HG02943 (cell line): ENCODE data around the gene ITSN1.
"Not testable (repeated sequence)": the region's sequence is repeated elsewhere in the genome, so short reads cannot be mapped to it uniquely, and the experiment has no call there.

Source experiments
- ATAC-seq: cut with Tn5 transposase; IDR thresholded peaks from one replicate; pipeline ENCODE4 v1.9.1; 2021; ENCODE audit warnings: mild to moderate bottlenecking, low read depth, moderate library complexity; ENCODE audit not compliant: unreplicated experiment

Gene ITSN1

DNA sequence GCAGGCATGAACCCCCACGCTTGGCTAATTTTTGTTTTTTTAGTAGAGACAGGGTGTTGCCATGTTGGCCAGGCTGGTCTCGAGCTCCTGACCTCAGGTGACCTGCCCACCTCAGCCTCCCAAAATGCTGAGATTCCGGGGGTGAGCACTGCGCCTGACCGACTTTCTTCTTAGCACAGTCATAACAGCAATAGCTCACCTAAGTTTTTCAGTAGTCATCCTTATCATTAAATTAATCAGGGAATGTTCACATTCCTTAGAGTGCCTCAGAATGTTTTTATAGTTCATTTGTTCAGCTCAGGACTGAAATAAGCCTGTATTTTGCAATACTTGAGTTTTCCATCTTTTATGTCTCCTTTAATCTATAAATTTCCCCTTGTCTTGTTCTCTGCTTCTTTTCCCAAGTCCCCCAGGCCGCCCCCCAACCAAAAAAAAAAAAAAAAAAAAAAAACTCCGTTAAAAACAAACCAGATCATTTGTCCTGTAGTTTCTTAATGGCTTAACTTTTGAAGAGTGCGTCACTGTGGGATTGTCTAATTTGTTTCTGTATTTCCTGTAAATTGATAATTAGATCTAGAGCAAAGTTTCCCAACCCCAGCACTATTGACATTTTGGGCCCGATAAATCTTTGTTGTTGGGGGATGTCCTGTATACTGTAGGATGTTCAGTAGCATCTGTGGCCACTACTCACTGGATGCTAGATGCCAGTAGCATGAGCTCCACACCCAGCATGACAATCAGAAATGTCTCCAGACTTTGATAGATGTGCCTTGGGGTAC is 120.7 kb downstream of the ITSN1 start:
- ATAC-seq, result no peak

DNA sequence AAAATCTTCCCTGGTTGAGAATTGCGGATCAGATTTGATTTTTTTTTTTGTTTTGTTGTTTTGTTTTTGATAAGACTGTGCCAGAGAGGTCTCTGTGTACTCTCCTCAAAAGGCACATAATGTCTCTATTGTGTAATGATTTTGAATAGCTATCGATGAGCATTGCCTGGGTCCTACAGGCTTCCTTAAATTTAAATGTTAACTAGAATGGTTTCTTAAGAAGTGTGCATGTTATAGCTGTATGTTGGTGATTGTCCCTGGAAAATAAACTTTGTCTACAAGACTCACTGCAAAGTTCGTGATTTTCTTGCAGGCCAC is 121.2 kb downstream of the ITSN1 start:
- ATAC-seq, result no peak

DNA sequence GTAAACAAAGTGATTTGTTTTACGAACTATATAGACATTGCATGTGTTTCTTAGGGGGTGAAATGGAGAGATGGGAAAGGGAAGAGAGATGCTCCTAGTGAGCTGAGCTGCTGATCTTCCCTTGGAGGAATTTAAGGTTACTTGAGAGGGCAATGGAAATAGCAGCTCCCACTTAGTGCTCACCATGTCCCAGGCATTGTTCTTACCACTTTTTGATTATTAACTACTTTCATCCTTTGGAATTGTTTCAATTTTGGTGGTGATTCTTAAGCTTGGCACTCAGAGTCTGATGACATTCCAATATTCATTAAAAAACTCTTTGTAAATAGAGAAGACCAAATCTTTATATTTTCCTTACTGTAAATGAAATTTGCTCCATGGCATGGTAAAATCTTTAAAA is 124.9 kb downstream of the ITSN1 start:
- ATAC-seq, result no peak

DNA sequence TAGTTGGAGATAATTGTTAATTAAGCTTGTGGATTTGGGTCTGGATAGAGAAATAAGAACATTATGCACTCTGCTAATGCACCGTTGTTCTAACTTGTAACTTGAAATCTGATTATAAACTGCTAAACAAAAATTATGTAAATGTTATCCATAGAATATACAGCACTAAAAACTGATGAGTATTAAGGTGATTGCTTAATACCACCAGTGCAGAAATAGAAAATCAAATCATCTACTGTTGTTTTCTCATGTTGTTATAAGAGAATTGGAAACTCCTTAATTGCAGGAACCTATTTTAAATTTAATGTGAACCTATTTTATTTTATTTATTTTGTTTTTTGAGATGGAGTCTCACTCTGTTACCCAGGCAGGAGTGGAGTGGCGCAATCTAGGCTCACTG is 125.7 kb downstream of the ITSN1 start:
- ATAC-seq, result no peak

DNA sequence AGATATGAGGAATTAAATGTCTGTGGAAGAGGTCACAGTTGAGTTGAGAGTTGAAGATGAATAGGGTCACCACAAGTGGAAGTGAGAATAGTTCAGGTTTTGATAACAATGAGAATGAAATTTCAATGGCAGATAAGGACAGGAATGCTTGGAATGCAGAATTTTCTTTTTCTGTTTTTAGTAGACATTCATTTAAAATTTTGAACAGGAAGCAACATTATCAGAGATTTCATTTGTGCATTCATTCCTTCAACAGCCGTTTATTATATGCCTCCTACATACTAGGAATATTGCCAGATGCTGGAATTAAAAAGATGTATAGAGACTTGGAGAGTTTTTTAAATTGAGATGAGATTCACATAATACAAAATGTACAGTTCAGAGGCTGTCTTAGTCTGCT is 126.8 kb downstream of the ITSN1 start:
- ATAC-seq, result no peak

DNA sequence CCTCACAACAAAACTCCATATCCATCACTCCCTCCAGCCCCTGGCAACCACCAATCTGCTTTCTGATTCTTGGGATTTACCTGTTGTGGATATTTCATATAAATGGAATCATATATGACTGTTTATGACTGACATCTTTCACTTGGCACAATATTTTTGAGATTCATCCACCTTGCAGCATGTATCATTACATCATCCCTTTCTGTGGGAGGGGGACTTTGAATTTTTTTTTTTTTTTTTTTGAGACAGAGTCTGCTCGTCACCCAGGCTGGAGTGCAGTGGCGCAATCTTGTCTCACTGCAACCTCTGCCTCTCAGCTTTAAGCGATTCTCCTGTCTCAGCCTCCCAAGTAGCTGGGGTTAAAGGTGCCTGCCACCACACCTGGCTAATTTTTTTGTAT is 128.2 kb downstream of the ITSN1 start:
- no peak for ATAC-seq

DNA sequence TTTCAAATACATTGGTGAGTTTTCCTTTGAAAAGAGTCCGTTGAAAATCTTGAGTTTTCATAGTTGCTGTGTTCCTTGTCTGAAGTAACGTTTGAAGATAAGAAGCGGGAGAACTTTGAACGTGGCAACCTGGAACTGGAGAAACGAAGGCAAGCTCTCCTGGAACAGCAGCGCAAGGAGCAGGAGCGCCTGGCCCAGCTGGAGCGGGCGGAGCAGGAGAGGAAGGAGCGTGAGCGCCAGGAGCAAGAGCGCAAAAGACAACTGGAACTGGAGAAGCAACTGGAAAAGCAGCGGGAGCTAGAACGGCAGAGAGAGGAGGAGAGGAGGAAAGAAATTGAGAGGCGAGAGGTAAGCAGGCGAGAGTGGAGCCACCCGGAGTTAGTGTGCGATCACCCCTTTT is 129.7 kb downstream of the ITSN1 start:
- ATAC-seq, result no peak

DNA sequence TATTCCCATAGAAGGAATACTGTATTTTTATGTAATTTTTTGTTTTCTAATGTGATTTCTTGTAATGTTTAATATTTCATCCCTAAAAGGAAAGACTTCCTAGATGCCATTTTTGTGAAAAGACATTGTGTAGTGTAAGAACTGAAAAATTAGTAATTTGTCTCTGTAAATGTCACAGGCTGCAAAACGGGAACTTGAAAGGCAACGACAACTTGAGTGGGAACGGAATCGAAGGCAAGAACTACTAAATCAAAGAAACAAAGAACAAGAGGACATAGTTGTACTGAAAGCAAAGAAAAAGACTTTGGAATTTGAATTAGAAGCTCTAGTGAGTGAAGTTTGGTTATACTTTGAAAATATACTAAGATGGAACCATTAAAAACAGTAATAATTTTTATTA is 132.2 kb downstream of the ITSN1 start:
- ATAC-seq, result no peak

DNA sequence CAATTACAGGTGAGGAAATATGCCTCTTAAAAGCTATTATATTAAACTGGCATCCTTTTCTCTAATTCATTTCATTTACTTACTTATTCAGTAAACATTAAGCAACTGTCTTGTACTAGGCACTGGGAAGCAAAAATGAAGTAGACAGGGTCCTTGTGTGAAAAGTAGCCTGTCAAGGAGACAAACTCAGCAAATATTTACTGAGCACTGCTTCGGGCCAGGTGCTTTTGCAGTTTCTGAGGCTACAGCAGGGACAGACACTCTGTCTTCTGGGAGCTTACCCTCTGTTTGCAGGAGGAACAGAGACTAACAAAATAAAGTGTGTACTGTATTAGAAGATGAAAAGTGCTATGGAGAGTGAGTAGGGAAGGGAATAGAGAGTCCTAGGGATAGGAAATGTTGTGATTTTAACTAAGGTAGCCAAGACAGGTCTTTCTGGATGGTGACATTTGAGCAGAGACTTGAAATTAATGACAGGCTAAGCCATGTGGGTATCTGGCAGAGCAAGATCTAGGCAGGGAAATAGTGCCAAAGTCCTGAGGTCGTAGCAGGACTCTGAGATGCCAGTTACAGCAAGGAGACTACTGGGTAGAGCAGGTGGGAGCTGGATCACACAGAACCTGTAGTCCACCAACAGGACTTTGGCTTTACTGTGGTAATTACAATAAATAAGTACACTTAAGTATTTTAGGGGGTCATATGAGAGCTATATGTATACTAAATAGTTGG is 133.0 kb downstream of the ITSN1 start:
- ATAC-seq, result no peak

DNA sequence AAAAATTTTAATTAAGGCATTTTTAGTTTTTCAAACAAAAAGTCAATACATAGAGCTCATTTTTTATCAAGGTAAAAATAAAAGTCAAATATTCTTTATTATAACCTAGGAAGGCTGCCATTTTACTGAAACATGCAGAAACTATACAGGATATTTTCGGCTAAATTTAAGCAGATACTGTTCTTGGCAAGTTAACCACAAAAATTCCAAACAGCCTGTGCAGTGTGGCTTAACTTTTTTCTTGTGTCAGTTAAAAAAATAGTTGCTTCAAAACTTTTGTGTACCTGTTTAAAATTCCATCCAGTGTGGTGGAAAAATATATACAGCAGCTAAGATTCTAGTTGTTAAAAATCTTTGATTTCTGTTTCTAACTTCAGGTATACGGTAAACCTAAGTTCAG is 138.3 kb downstream of the ITSN1 start:
- no peak for ATAC-seq

DNA sequence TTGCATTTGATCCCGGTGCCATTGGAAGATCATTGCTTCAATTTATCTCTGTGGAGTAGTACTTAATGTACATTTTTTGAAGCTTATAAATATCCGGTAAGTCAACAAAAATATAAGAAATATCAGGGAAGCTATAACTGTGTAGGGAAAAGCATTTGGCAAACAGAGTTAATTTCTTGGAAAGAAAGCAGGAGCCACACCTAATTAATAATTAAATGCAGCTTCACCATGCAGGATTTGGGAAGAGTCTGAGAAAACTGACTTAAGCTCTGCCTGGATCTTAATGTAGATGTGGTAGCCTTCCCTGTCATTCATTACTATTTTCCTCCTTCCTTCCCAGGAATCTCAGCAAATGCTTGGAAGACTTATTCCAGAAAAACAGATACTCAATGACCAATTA is 138.8 kb downstream of the ITSN1 start:
- no peak for ATAC-seq

DNA sequence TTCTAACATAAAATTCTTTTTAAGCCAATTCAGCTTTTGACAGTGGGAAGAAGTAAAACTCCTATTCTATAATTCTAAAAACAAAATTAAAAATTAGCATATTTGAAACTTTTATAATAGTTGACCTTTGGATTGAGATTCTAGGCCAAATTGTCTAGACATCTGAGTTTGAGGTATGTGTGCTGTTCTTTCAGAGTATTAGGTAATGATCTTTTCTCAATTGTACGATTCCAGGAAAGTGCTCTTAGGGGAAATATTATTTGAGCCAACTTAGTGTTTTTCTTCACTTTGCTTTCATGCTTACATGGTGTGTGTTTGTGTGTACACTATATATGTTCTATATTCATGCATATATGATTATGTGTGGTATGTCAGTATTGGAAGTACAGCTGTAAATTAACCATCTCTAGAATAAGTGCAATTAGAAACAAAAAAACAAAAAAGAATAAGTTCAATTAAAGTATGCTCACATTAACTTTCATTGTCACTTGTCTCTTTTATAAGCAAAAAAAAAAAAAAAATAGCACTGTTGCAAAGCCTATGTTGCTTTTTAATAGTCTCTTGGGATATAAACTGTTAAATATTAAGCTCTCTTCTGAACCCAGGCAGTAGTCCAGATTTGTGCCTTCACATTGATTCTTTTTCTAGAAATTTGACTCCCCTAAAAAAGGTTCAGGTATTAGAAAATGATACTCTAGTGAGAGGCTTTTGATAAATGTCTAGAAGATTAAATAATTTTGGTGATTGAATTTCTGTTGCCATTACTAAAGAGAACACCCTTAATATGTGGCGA is 141.1 kb downstream of the ITSN1 start:
- ATAC-seq, result no peak

DNA sequence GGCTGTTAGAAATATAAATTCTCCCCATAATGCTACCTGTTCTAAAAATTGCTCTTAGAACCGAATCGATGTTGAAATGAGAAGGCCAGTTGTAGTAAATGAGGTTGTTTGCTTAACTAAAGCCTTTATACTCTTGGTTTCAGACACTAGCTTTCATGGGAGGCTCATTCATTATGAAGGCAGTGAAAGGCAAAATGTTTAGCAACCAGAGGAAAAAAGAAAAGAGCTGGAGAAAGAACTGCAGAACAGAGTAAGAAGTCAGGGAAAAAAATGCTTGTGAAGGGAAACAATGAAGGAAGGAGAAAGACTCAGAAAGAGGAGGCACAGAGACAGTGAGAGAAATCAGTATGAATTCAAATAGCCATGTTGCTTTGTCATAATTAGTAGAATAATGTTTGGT is 145.1 kb downstream of the ITSN1 start:
- no peak for ATAC-seq

DNA sequence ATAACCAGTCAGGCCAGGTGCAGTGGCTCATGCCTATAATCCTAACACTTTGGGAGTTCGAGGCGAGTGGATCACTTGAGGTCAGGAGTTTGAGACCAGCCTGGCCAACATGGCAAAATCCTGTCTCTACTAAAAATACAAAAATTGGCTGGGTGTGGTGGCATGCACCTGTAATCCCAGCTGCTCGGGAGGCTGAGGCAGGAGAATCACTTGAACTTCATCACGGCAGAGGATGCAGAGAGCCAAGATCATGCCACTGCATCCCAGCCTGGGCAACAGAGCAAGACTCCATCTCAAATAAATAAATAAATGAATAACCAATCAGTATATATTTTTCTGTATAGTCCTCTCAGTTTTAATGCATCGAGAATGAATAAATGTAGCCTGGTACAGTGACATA is 146.1 kb downstream of the ITSN1 start:
- not testable (repeated sequence) for ATAC-seq

DNA sequence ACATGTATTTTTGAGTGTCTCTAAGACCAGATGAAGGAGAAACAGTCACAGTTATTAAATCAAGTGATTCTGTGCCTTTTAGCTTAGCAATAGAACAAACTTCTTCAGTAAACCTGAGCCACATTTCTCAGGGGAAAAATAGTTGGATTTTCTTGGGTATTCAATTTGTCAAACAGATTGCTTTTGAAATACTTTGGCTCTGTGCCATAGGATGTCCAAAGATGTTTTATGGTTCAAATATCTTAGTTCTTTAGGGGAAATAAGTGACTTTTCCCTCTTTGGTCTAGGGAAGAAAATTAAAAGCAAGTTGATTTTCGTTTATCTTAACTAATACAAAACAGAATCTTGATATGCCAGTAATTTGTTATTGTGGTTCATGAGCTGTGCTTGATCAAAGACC is 147.4 kb downstream of the ITSN1 start:
- ATAC-seq, result no peak

DNA sequence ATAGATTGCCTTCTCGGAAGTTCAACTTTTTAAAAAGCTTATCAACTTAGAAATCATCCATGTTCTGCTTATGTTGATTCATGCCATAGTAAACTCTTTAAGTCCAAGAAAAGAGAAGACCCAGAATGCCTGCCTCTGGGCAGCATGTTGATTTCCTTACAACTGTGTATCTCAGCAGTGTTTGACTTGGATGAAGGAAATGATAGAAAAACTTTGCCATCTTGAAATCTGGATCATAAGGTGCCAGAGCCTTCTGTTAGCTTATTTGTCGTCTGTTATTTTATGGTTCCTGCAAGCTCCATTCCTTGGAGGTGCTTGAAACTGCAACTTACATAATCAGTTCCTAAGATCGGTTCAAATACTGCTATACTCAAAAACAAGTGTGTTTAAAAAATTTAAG is 148.8 kb downstream of the ITSN1 start:
- no peak for ATAC-seq

DNA sequence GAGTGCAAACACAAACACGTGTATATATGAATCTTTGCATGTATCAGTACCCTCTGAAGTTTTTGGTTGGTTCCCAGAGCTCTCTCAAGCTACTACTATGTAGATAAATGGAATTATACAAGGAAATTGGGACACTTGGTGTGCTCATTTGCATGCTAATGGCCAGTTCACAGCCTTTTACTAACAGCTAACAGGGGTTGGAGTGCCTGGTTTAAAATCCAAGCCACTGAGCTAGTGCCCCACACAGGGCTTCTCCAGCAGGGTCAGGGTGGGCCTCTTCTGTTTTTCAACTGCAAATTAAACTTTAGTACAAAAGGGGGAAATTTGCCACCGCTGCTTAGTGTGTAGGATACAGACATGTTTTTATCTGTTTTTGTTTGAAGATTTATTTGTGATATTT is 152.3 kb downstream of the ITSN1 start:
- no peak for ATAC-seq

DNA sequence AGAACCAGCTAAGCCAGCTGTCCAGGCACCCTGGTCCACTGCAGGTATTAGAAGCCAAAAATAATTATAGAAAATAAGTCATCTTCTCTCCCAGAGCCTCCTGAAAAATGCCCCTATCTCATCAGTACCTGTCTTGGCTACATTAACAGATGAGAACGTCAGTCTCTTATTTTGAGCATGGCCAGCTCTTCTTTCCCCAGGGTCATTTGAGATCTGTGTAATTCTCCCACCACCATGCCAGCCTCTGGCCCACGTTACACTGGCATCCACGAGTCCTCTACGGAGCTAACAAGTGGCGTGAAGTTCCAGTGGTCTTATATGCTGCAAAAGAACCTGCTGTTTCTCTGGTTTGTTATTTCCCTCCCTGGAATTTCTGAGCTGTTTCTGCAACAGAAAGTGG is 155.3 kb downstream of the ITSN1 start:
- ATAC-seq, result no peak

DNA sequence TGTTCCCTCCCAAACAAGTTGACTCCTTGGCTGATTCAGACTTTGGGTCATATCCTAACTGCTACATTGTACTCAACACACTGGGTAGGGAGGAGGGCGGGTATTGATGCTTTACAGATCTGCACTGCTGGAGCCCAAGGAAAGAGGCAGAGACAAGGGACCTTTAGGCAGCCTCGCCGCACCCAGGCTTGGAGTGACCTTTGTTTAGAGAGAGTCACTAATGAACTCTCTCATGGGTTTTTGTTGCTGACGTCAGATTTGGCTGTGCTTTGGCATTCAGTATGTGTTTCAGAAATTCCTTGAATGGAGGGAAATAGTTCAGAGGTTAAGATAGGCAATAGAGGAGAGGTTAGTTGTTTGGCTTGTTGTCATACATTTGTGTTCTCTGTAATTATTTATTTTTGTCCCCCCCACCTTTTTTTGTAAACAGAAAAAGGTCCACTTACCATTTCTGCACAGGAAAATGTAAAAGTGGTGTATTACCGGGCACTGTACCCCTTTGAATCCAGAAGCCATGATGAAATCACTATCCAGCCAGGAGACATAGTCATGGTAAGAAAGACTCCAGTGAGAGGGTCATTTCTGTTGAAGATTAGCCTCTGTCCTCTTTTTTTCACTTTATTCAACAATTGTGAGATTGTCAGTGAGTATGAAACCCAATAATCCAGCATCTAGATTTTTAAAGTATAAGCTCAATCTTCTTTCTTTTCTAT is 157.2 kb downstream of the ITSN1 start:
- no peak for ATAC-seq

DNA sequence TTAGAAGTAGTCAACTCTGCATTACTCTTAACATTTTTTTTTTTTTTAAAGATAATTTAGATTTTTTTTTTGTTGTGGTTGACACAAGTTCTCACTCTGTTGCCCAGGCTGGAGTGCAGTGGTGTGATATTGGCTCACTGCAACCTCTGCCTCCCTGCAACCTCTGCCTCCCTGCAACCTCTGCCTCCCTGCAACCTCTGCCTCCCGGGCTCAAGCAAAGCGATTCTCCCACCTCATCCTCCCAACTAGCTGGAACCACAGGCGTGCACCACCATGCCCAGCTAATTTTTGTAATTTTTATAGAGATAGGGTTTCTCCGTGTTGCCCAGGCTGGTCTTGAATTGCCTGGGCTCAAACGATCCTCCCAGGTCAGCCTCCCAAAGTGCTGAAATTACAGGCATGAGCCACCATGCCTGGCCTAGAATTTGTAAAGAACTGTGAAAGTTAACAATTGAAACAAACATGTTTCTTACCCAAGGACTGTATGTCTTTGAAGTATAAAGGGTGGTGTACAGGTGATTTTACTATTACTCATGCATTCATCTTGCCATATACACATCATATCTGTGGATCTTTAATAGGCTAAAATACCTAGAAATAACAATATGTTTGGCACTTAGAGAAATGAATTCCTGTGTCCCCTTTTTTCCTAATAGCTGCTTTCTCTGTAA is 158.6 kb downstream of the ITSN1 start:
- ATAC-seq, result no peak
